B cell (primary cell): Measurements from ENCODE around the gene CCDC175. TPM values are rescaled to one million over a fixed set of nuclear protein-coding genes. Genes with fewer than 3 reads are reported as not detected.

Experiments used
- ATAC-seq: fragments of 200-7000 bp; cut with Tn5 transposase; one replicate; pipeline ENCODE4 v1.10.0; 2021; ENCODE audit warnings: low read depth, mild to moderate bottlenecking, moderate number of reproducible peaks, moderate library complexity
- CTCF ChIA-PET: fragments of 350-600 bp; sonication (Branson Sonifier 250); formaldehyde crosslinking; loops from one replicate; lab custom pipeline; 2021; ENCODE audit warnings: antibody characterized with exemption, inconsistent platforms; lab: Charles Lee
- POLR2A ChIA-PET: fragments of 350-600 bp; sonication (Branson Sonifier 250); formaldehyde crosslinking; loops from one replicate; lab custom pipeline; 2021; ENCODE audit warnings: antibody characterized with exemption; lab: Charles Lee
- DNase-seq: peaks from one replicate; pipeline ENCODE4 v3.0.0; 2013
- H2AFZ ChIP-seq: 2 replicates; pipeline ENCODE4 v1.6.1; 2012; ENCODE audit warnings: mild to moderate bottlenecking, low read depth, low read length; ENCODE audit not compliant: insufficient read depth, poor library complexity, severe bottlenecking
- H3K27ac ChIP-seq, 2 donors: 1 replicate in 1 of 2; 2 replicates in 1 of 2; pipeline ENCODE4 v1.5.1; 2012 to 2013; ENCODE audit warnings: low read length in 2 of 2, mild to moderate bottlenecking in 2 of 2, moderate library complexity in 1 of 2
- H3K27me3 ChIP-seq, 4 experiments: fragments of 200-600 bp in 1 of 4; sonication (generic) in 1 of 4; replicated peaks in 1 of 4; 1 replicate in 2 of 4; 2 replicates in 2 of 4; pipeline versions ENCODE4 v1.6.1 to v1.7.0; 2013 to 2016; ENCODE audit warnings: low read length in 3 of 4, mild to moderate bottlenecking in 2 of 4, mixed read lengths in 1 of 4, moderate library complexity in 1 of 4; ENCODE audit not compliant: insufficient read depth in 4 of 4, control insufficient read depth in 3 of 4; ENCODE audit errors: control extremely low read depth in 1 of 4
- H3K36me3 ChIP-seq, 2 experiments: replicated peaks in 1 of 2; 1 replicate in 1 of 2; 2 replicates in 1 of 2; pipeline versions ENCODE4 v1.6.1 to v1.7.1; 2013; ENCODE audit warnings: low read length in 1 of 2; ENCODE audit not compliant: insufficient read depth in 2 of 2, control insufficient read depth in 1 of 2; ENCODE audit errors: control extremely low read depth in 1 of 2, extremely low read depth in 1 of 2
- H3K4me1 ChIP-seq, 2 donors: fragments of 200-600 bp in 1 of 2; sonication (generic) in 1 of 2; 1 replicate in 1 of 2; 2 replicates in 1 of 2; pipeline versions ENCODE4 v1.5.1 to v1.6.1; 2013 to 2017; ENCODE audit warnings: low read length in 2 of 2; ENCODE audit not compliant: control insufficient read depth in 2 of 2, insufficient read depth in 2 of 2
- H3K4me2 ChIP-seq: replicated peaks from 2 replicates; pipeline ENCODE3; 2012; ENCODE audit warnings: mild to moderate bottlenecking, low read depth, low read length; ENCODE audit not compliant: poor library complexity, severe bottlenecking
- H3K4me3 ChIP-seq, 5 experiments: fragments of 200-600 bp in 1 of 5; sonication (generic) in 1 of 5; 1 replicate in 3 of 5; 2 replicates in 2 of 5; pipeline versions ENCODE4 v1.5.1 to v1.7.0; 2011 to 2016; ENCODE audit warnings: low read length in 4 of 5, mild to moderate bottlenecking in 4 of 5, low read depth in 2 of 5, control low read depth in 1 of 5, moderate library complexity in 1 of 5; ENCODE audit not compliant: insufficient read depth in 1 of 5; ENCODE audit errors: control extremely low read depth in 1 of 5, extremely low read depth in 1 of 5
- H3K79me2 ChIP-seq: fragments of 200-600 bp; sonication (generic); one replicate; pipeline ENCODE4 v1.6.0; 2016; ENCODE audit warnings: low read length; ENCODE audit not compliant: control insufficient read depth, insufficient read depth
- H3K9ac ChIP-seq: fragments of 200-600 bp; sonication (generic); 2 replicates; pipeline ENCODE4 v1.6.1; 2017; ENCODE audit warnings: mild to moderate bottlenecking, low read length, moderate library complexity
- H3K9me3 ChIP-seq, 3 donors: one replicate each; pipeline versions ENCODE4 v1.6.1 to v1.7.1; 2013; ENCODE audit warnings: low read length in 2 of 3; ENCODE audit not compliant: control insufficient read depth in 2 of 3, insufficient read depth in 1 of 3; ENCODE audit errors: control extremely low read depth in 1 of 3
- H4K20me1 ChIP-seq: 2 replicates; pipeline ENCODE4 v1.6.0; 2012; ENCODE audit warnings: mild to moderate bottlenecking, low read length; ENCODE audit not compliant: insufficient read depth, control insufficient read depth, poor library complexity, severe bottlenecking
- H3K27ac Mint-ChIP-seq: one replicate; pipeline ENCODE4 v1.8.0; 2021; ENCODE audit warnings: mixed read lengths
- H3K27me3 Mint-ChIP-seq: one replicate; pipeline ENCODE4 v1.8.0; 2021; ENCODE audit warnings: mixed read lengths
- H3K4me1 Mint-ChIP-seq: one replicate; pipeline ENCODE4 v1.8.0; 2021; ENCODE audit warnings: mixed read lengths
- H3K4me3 Mint-ChIP-seq: one replicate; pipeline ENCODE4 v1.8.0; 2021; ENCODE audit warnings: mixed read lengths
- H3K9me3 Mint-ChIP-seq: one replicate; pipeline ENCODE4 v1.8.0; 2022; ENCODE audit warnings: mixed read lengths; ENCODE audit not compliant: insufficient read depth
- EZH2 ChIP-seq: IDR thresholded peaks from 2 replicates; pipeline ENCODE4 v1.6.1; 2012; ENCODE audit warnings: borderline replicate concordance, low read depth, mild to moderate bottlenecking, moderate library complexity, low read length; ENCODE audit not compliant: insufficient read depth, poor library complexity, severe bottlenecking
- WGBS: methylation state at CpG from one replicate; pipeline ENCODE4 v1.1.5; 2013; ENCODE audit warnings: missing lambda C conversion rate; ENCODE audit not compliant: insufficient coverage; 5-methylcytosine and 5-hydroxymethylcytosine counted together
- intact Hi-C: fragments of 100-400 bp; cut with micrococcal nuclease; formaldehyde crosslinking; loops from one replicate; pipeline ENCODE4 v1.10.0; 2022
- polyA plus RNA-seq: library from polyadenylated mRNA; depleted of rRNA; stranded (reverse); fragments of >200 nt; gene quantifications from 2 replicates; pipeline ENCODE4 v1.2.3, GENCODE V29; 2012
- total RNA-seq, 2 donors: library from RNA; stranded (reverse); fragments of 120-200 nt in 1 of 2; gene quantifications; 1 replicate in 1 of 2; 2 replicates in 1 of 2; pipeline versions ENCODE4 v1.2.3 to v1.2.4, GENCODE V29; 2013 to 2022
- TF ChIP-seq, protein P1 (sequence below): fragments of 200-600 bp; IDR thresholded peaks from one replicate; pipeline ENCODE4 v1.8.0; 2022; ENCODE audit warnings: antibody characterized with exemption, mild to moderate bottlenecking

The CCDC175 gene
- total and polyA plus RNA-seq, 2 donors (not counting 1 experiment from before 2014, with no cell fraction given) = not detected

DNA sequence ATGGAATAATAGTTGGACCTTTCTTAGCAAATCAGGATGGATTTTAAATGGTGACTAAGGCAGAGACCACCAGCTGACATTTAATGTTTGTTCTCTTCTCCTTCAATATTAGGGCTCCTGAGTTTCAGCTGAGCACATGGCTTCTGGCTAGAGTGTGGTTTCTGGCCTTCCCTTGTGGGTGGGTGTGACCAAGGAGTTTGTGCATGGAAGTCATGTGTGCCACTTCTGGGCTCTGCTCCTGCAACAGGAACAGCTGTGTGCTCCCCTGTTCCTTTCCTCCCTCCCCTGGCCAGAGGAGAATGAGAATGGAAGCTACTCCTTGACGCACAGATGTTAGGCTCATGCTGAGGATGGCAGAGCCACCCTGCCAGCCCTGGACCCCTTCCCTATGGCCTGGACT lies 44.2 kb downstream of the CCDC175 start:
- no peaks in the 10 kb centered on the region for H3K36me3 ChIP-seq
- ChIA-PET POLR2A (no interaction called here), CTCF (no interaction called here)
- DNase-seq = no peak
- no peaks in the 10 kb centered on the region for H3K9me3 ChIP-seq
- H2AFZ ChIP-seq = no peak overlapping the region
- ATAC-seq = no peak
- intact Hi-C loops = no loop called here
- H3K4me1 ChIP-seq = no peaks in the 10 kb centered on the region
- WGBS = 67% methylated on average over 1 of the region's 1 CpG
- no peak overlapping the region for H3K27ac ChIP-seq
- no peak overlapping the region for H3K4me3 Mint-ChIP-seq
- H3K27me3 ChIP-seq = peaks cover 0 to 8% (median 3%) of the 10 kb centered on the region in 4 experiments
- TF ChIP-seq, protein P1, sequence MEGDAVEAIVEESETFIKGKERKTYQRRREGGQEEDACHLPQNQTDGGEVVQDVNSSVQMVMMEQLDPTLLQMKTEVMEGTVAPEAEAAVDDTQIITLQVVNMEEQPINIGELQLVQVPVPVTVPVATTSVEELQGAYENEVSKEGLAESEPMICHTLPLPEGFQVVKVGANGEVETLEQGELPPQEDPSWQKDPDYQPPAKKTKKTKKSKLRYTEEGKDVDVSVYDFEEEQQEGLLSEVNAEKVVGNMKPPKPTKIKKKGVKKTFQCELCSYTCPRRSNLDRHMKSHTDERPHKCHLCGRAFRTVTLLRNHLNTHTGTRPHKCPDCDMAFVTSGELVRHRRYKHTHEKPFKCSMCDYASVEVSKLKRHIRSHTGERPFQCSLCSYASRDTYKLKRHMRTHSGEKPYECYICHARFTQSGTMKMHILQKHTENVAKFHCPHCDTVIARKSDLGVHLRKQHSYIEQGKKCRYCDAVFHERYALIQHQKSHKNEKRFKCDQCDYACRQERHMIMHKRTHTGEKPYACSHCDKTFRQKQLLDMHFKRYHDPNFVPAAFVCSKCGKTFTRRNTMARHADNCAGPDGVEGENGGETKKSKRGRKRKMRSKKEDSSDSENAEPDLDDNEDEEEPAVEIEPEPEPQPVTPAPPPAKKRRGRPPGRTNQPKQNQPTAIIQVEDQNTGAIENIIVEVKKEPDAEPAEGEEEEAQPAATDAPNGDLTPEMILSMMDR = no peak
- TF ChIP-seq EZH2 = no peak
- H3K27me3 Mint-ChIP-seq = peaks cover 20% of the 10 kb centered on the region
- H4K20me1 ChIP-seq = no peaks in the 10 kb centered on the region
- H3K4me1 Mint-ChIP-seq = no peaks in the 10 kb centered on the region
- H3K4me2 ChIP-seq = no peak overlapping the region
- no peak overlapping the region for H3K9ac ChIP-seq
- no peak overlapping the region for H3K27ac Mint-ChIP-seq
- peaks cover 2% of the 10 kb centered on the region for H3K9me3 Mint-ChIP-seq
- H3K4me3 ChIP-seq = no peak overlapping the region
- H3K79me2 ChIP-seq = no peaks in the 10 kb centered on the region

DNA sequence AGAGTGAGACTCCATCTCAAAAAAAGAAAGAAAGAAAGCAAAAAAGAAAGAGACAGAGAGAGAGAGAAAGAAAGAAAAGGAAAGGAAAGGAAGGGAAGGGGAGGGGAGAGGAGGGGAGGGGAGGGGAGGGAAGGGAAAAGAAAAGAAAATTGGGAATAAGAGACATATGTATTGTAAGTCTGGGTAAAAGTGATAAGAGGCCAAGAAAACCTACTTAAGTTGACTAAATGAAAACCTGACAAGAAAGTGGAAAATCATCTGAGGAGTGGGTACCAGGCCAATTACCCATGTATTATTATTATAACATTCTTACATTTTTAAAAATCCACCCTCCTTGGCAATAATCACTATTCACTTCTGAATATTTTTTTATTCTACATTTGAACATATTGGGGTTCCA lies 46.3 kb downstream of the CCDC175 start:
- Mint-ChIP-seq H3K9me3 (peaks cover 2% of the 10 kb centered on the region), H3K27me3 (peaks cover 16% of the 10 kb centered on the region), H3K4me3 (no peak overlapping the region), H3K27ac (no peak overlapping the region), H3K4me1 (no peaks in the 10 kb centered on the region)
- Histone ChIP-seq H3K4me1 (no peaks in the 10 kb centered on the region), H3K79me2 (no peaks in the 10 kb centered on the region), H3K4me2 (no peak overlapping the region), H3K36me3 (no peaks in the 10 kb centered on the region), H2AFZ (no peak overlapping the region), H3K9me3 (no peaks in the 10 kb centered on the region), H3K9ac (no peak overlapping the region), H3K27ac (no peak overlapping the region), H3K4me3 (no peak overlapping the region), H3K27me3 (peaks cover 0 to 8% (median 3%) of the 10 kb centered on the region in 4 experiments), H4K20me1 (no peaks in the 10 kb centered on the region)
- POLR2A ChIA-PET = no interaction called here
- intact Hi-C loops = no loop called here
- DNase-seq (no peak), ATAC-seq (no peak)
- TF ChIP-seq EZH2 = no peak
- TF ChIP-seq, protein P1 = no peak
- CTCF ChIA-PET = no interaction called here
